ENCODE results near the gene PPIL1. TPM values are rescaled to one million over a fixed set of nuclear protein-coding genes. Genes with fewer than 3 reads are reported as not detected.
A peak's percentile ranks its signal among the peaks of the same experiment; 100 is the strongest.

Gene PPIL1
- total and polyA plus RNA-seq, 2 of the 13 experiments (the other 11 are each of a cell fraction or from before 2014, with no cell fraction given): 74.2 to 144 TPM

DNA sequence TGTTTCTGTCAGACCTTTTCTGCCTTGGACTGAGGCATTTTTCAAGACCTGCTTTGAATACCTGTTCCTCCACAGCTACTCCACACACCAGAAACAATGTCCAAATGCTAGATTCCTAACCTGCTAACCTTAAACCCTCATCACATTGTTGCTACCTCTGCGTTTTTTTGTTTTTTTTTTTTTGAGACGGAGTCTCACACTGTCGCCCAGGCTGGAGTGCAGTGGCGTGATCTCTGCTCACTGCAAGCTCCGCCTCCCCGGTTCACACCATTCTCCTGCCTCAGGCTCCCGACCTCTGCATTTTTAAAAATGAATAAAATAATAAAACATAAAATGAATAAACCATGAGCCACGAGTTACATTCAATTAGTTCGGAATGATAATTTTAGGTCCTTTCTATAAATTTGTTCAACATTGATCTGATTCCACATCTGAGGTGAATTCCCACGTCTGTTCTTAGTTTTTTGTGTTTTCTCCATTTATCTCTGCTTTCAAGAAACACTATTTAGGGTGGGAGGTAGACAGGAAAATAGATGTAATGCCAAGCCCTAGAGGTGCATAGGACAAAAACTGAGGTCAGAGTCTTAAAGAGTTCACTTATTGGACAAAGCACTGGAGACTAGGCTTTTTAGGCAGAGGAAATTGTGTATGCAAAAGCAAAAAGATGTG is 12.5 kb upstream of the PPIL1 start (continued):
- no peak for TF ChIP-seq FOXK2 (IDR thresholded peaks at IDR 0.05)
- no peak for TF ChIP-seq GLMP (CRISPR knock-in tag; IDR thresholded peaks at IDR 0.05; ENCODE audit: borderline replicate concordance)
- TF ChIP-seq, protein P1, sequence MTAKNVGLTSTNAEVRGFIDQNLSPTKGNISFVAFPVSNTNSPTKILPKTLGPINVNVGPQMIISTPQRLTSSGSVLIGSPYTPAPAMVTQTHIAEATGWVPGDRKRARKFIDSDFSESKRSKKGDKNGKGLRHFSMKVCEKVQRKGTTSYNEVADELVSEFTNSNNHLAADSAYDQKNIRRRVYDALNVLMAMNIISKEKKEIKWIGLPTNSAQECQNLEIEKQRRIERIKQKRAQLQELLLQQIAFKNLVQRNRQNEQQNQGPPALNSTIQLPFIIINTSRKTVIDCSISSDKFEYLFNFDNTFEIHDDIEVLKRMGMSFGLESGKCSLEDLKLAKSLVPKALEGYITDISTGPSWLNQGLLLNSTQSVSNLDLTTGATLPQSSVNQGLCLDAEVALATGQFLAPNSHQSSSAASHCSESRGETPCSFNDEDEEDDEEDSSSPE (CRISPR knock-in tag; IDR thresholded peaks at IDR 0.05): 0 out of 2 replicates have a peak, but pooled peaks have one; percentile 12
- peak; percentile 27; the same call in 1 of the 2 replicates for TF ChIP-seq ZMYM4 (CRISPR knock-in tag; IDR thresholded peaks at IDR 0.05)
- peak; percentile 43; the same call in 1 of the 2 replicates for TF ChIP-seq ZGPAT (CRISPR knock-in tag; IDR thresholded peaks at IDR 0.05)
- TF ChIP-seq PHF8 (CRISPR knock-in tag; IDR thresholded peaks at IDR 0.05): peak; percentile 30; the same call in 1 of the 2 replicates
- peak; percentile 100 for TF ChIP-seq ZNF441 (CRISPR knock-in tag; IDR thresholded peaks at IDR 0.05; ENCODE audit: borderline replicate concordance)
- TF ChIP-seq SNAPC2 (CRISPR knock-in tag; IDR thresholded peaks at IDR 0.05): no peak
- no peak for TF ChIP-seq JUNB (CRISPR knock-in tag; IDR thresholded peaks at IDR 0.05; ENCODE audit: borderline replicate concordance)
- TF ChIP-seq MEIS2 (CRISPR knock-in tag; IDR thresholded peaks at IDR 0.05): no peak
- no peak for TF ChIP-seq ZNF883 (CRISPR knock-in tag; IDR thresholded peaks at IDR 0.05; ENCODE audit: not compliant biosample characterization)
- no peak for TF ChIP-seq ISX (CRISPR knock-in tag; conservative IDR thresholded peaks at IDR 0.05)
- no peak for TF ChIP-seq SP2 (CRISPR knock-in tag; IDR thresholded peaks at IDR 0.05)
- TF ChIP-seq HCFC1 (IDR thresholded peaks at IDR 0.05; ENCODE audit: low read depth, low read length): no peak
- TF ChIP-seq, protein P2, sequence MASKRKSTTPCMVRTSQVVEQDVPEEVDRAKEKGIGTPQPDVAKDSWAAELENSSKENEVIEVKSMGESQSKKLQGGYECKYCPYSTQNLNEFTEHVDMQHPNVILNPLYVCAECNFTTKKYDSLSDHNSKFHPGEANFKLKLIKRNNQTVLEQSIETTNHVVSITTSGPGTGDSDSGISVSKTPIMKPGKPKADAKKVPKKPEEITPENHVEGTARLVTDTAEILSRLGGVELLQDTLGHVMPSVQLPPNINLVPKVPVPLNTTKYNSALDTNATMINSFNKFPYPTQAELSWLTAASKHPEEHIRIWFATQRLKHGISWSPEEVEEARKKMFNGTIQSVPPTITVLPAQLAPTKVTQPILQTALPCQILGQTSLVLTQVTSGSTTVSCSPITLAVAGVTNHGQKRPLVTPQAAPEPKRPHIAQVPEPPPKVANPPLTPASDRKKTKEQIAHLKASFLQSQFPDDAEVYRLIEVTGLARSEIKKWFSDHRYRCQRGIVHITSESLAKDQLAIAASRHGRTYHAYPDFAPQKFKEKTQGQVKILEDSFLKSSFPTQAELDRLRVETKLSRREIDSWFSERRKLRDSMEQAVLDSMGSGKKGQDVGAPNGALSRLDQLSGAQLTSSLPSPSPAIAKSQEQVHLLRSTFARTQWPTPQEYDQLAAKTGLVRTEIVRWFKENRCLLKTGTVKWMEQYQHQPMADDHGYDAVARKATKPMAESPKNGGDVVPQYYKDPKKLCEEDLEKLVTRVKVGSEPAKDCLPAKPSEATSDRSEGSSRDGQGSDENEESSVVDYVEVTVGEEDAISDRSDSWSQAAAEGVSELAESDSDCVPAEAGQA (IDR thresholded peaks at IDR 0.05; ENCODE audit: low read depth): no peak
- TF ChIP-seq, protein P2 (CRISPR knock-in tag; IDR thresholded peaks at IDR 0.05; ENCODE audit: borderline replicate concordance): no peak
- no peak for TF ChIP-seq NFIB (CRISPR knock-in tag; IDR thresholded peaks at IDR 0.05; ENCODE audit: borderline replicate concordance)
- TF ChIP-seq ZSCAN25 (CRISPR knock-in tag; IDR thresholded peaks at IDR 0.05): 0 out of 2 replicates have a peak, but pooled peaks have one; percentile 19
- TF ChIP-seq HNRNPL (IDR thresholded peaks at IDR 0.05; ENCODE audit: low read depth, low read length): no peak
- TF ChIP-seq CHCHD3 (CRISPR knock-in tag; IDR thresholded peaks at IDR 0.05): no peak
- no peak for TF ChIP-seq KDM1A (CRISPR knock-in tag; IDR thresholded peaks at IDR 0.05)
- TF ChIP-seq ZNF891 (CRISPR knock-in tag; IDR thresholded peaks at IDR 0.05): no peak

Data from HepG2 (cell line).